ENCODE measurements around the gene PDS5A. TPM values are rescaled to one million over a fixed set of nuclear protein-coding genes. Genes with fewer than 3 reads are reported as not detected.

The PDS5A gene
- total and polyA plus RNA-seq, 2 donors (not counting 3 experiments of a cell fraction or from before 2014, with no cell fraction given): 17.5 to 80.8 TPM

- no peaks in the 10 kb centered on the region for H3K27me3 ChIP-seq (ENCODE audit: control insufficient read depth in 2 of 2, insufficient read depth in 2 of 2, low read length in 2 of 2)
- H3K4me3 ChIP-seq (replicated peaks in 1 of 3; ENCODE audit: insufficient read depth in 1 of 3, low read depth in 1 of 3, low read length in 3 of 3): no peak overlapping the region
- H2AFZ ChIP-seq (ENCODE audit: low read depth, low read length): no peak overlapping the region
- no peak overlapping the region for H3K9ac ChIP-seq (replicated peaks; ENCODE audit: extremely low read depth, insufficient read depth, low read length)
- no peak overlapping the region for H3K27ac ChIP-seq (ENCODE audit: insufficient read depth, low read depth, low read length)
- DNase-seq (ENCODE audit: low read depth, low spot score) (no peak), FAIRE-seq (no peak)
- H4K20me1 ChIP-seq (replicated peaks; ENCODE audit: control insufficient read depth, extremely low read depth, insufficient read depth, low read length): no peaks in the 10 kb centered on the region
- no peak for TF ChIP-seq GATA2 (IDR thresholded peaks at IDR 0.05; ENCODE audit: insufficient read depth, insufficient read length, low read depth, low read length)
- no peak for TF ChIP-seq POLR2A (IDR thresholded peaks at IDR 0.05; ENCODE audit: low read depth, low read length)
- BruUV-seq (replicated peaks): no TSS peak
- intact Hi-C loops (cut with micrococcal nuclease): no loop called here
- H3K9me3 ChIP-seq (replicated peaks; ENCODE audit: control insufficient read depth, insufficient read depth, low read length): no peaks in the 10 kb centered on the region
- H3K4me1 ChIP-seq (ENCODE audit: control insufficient read depth, extremely low read depth, insufficient read depth, low read length): no peaks in the 10 kb centered on the region
- no peak overlapping the region for H3K4me2 ChIP-seq (ENCODE audit: insufficient read depth, low read length)
- peaks cover 3% of the 10 kb centered on the region for H3K9me1 ChIP-seq (replicated peaks; ENCODE audit: control insufficient read depth, extremely low read depth, insufficient read depth, low read length)
- CTCF ChIA-PET: interaction anchor here (1.7 to 1.8 kb wide), 2 partner anchors 9 to 13 kb away, joined by 5 read pairs; no protein-coding TSS in a partner anchor
- H3K79me2 ChIP-seq (ENCODE audit: control insufficient read depth, insufficient read depth, low read length): peaks cover 7% of the 10 kb centered on the region
- dilution Hi-C loops (cut with MboI; ENCODE audit: extremely low pct_ligation_motif_present, low sequenced_read_pairs): no loop called here
- POLR2A ChIA-PET: no interaction called here
- H3K36me3 ChIP-seq (ENCODE audit: control insufficient read depth in 2 of 2, extremely low read depth in 1 of 2, insufficient read depth in 2 of 2, low read length in 2 of 2): peaks cover 1 to 10% of the 10 kb centered on the region in 2 experiments
Observed at GRCh38 chr4:39852636-39853035, 125.1 kb downstream of the PDS5A start.

- no TSS peak for BruUV-seq (replicated peaks)
- Histone ChIP-seq H4K20me1 (replicated peaks; ENCODE audit: control insufficient read depth, extremely low read depth, insufficient read depth, low read length) (no peaks in the 10 kb centered on the region), H3K27ac (ENCODE audit: insufficient read depth, low read depth, low read length) (no peak overlapping the region), H3K36me3 (ENCODE audit: control insufficient read depth in 2 of 2, extremely low read depth in 1 of 2, insufficient read depth in 2 of 2, low read length in 2 of 2) (peaks cover 1 to 14% of the 10 kb centered on the region in 2 experiments), H3K4me1 (ENCODE audit: control insufficient read depth, extremely low read depth, insufficient read depth, low read length) (no peaks in the 10 kb centered on the region), H3K9me3 (replicated peaks; ENCODE audit: control insufficient read depth, insufficient read depth, low read length) (no peaks in the 10 kb centered on the region), H2AFZ (ENCODE audit: low read depth, low read length) (no peak overlapping the region), H3K4me2 (ENCODE audit: insufficient read depth, low read length) (no peak overlapping the region), H3K27me3 (ENCODE audit: control insufficient read depth in 2 of 2, insufficient read depth in 2 of 2, low read length in 2 of 2) (no peaks in the 10 kb centered on the region), H3K4me3 (replicated peaks in 1 of 3; ENCODE audit: insufficient read depth in 1 of 3, low read depth in 1 of 3, low read length in 3 of 3) (no peak overlapping the region), H3K9ac (replicated peaks; ENCODE audit: extremely low read depth, insufficient read depth, low read length) (no peak overlapping the region), H3K9me1 (replicated peaks; ENCODE audit: control insufficient read depth, extremely low read depth, insufficient read depth, low read length) (peaks cover 3% of the 10 kb centered on the region), H3K79me2 (ENCODE audit: control insufficient read depth, insufficient read depth, low read length) (peaks cover 7% of the 10 kb centered on the region)
- ChIA-PET POLR2A (no interaction called here), CTCF (interaction anchor here (1.7 kb wide), 1 partner anchor 11 kb away, joined by 5 read pairs; no protein-coding TSS in a partner anchor)
- dilution Hi-C loops (cut with MboI; ENCODE audit: extremely low pct_ligation_motif_present, low sequenced_read_pairs) (no loop called here), intact Hi-C loops (cut with micrococcal nuclease) (no loop called here)
- DNase-seq (ENCODE audit: low read depth, low spot score) (no peak), FAIRE-seq (no peak)
- no peak for TF ChIP-seq GATA2 (IDR thresholded peaks at IDR 0.05; ENCODE audit: insufficient read depth, insufficient read length, low read depth, low read length)
- TF ChIP-seq MYC (IDR thresholded peaks at IDR 0.05; ENCODE audit: low read depth, low read length): no peak
- TF ChIP-seq JUN (IDR thresholded peaks at IDR 0.05; ENCODE audit: borderline replicate concordance, insufficient read depth, insufficient read length, low read depth): no peak
- no peak for TF ChIP-seq POLR2A (IDR thresholded peaks at IDR 0.05; ENCODE audit: low read depth, low read length)
- no peak for TF ChIP-seq POLR2AphosphoS5 (IDR thresholded peaks at IDR 0.05; ENCODE audit: insufficient read depth, low read depth, low read length)
- no peak for TF ChIP-seq CTCF (IDR thresholded peaks at IDR 0.05; ENCODE audit: extremely low read depth in 1 of 2, insufficient read depth in 1 of 2, low read depth in 1 of 2, low read length in 2 of 2)
- TF ChIP-seq EZH2 (IDR thresholded peaks at IDR 0.05; ENCODE audit: borderline replicate concordance, low read depth, low read length, severe bottlenecking): no peak
Observed at GRCh38 chr4:39850727-39851126, 127.0 kb downstream of the PDS5A start.
